Psoas muscle (tissue), 8 donors: ENCODE data around the gene ACSBG1. TPM values are rescaled to one million over a fixed set of nuclear protein-coding genes. Genes with fewer than 3 reads are reported as not detected.
"Not testable (repeated sequence)": the region's sequence is repeated elsewhere in the genome, so short reads cannot be mapped to it uniquely, and the experiment has no call there.

Experiments used
- ATAC-seq, 4 donors: fragments of 200-7000 bp; cut with Tn5 transposase; one replicate each; pipeline ENCODE4 v1.9.1; 2020; ENCODE audit warnings: moderate library complexity in 3 of 4, mild to moderate bottlenecking in 2 of 4
- DNase-seq, 2 donors: peaks; one replicate each; pipeline ENCODE4 v3.0.0-alpha.2; 2020
- H3K27ac ChIP-seq: fragments of 200-600 bp; one replicate; pipeline ENCODE4 v1.8.0; 2022
- H3K27me3 ChIP-seq, 3 donors: fragments of 200-600 bp in 1 of 3; one replicate each; pipeline versions ENCODE4 v1.6.1 to v1.8.0; 2013 to 2022; ENCODE audit warnings: low read length in 2 of 3, mild to moderate bottlenecking in 2 of 3, moderate library complexity in 1 of 3; ENCODE audit not compliant: insufficient read depth in 3 of 3
- H3K36me3 ChIP-seq, 2 donors: fragments of 200-600 bp in 1 of 2; one replicate each; pipeline versions ENCODE4 v1.6.1 to v1.8.0; 2013 to 2022; ENCODE audit warnings: low read depth in 1 of 2, mild to moderate bottlenecking in 1 of 2, moderate library complexity in 1 of 2; ENCODE audit not compliant: insufficient read depth in 1 of 2
- H3K4me1 ChIP-seq: fragments of 200-600 bp; one replicate; pipeline ENCODE4 v1.8.0; 2022
- H3K4me3 ChIP-seq: fragments of 200-600 bp; one replicate; pipeline ENCODE4 v1.8.0; 2022; ENCODE audit warnings: mild to moderate bottlenecking
- H3K9me3 ChIP-seq: fragments of 200-600 bp; one replicate; pipeline ENCODE4 v1.8.0; 2022
- WGBS, 3 donors: extraction: QIAGEN DNeasy Blood & Tissue Kit; methylation state at CpG; one replicate each; pipeline versions ENCODE4 v1.1.6 to v1.1.7; 2013; 5-methylcytosine and 5-hydroxymethylcytosine counted together
- intact Hi-C, 2 donors: fragments of 100-400 bp; cut with DNase I; formaldehyde crosslinking; loops; one replicate each; pipeline versions ENCODE4 v1.11.0 to v1.14.2; 2022
- polyA plus RNA-seq, 3 donors: library from polyadenylated mRNA; stranded (reverse); fragments of 200-250 nt; gene quantifications; one replicate each; pipeline ENCODE4 v1.2.3, GENCODE V29; 2013
- total RNA-seq, 4 donors: library from RNA; stranded (reverse); fragmentation: NEBNext Ultra II Directional in 2 of 4; extraction: Animal tissue kit (Norgen Biotek cat#: 25700) in 2 of 4; gene quantifications; one replicate each; pipeline versions ENCODE4 v1.2.1 to v1.2.4, GENCODE V29; 2021 to 2023
- TF ChIP-seq, protein P1 (sequence below): fragments of 200-600 bp; IDR thresholded peaks from one replicate; pipeline ENCODE4 v1.8.0; 2022; ENCODE audit warnings: antibody characterized with exemption
- donor health status: healthy with polysubstance abuse.
- donor health status: DM: no; HTN: no; CAD: no; lungs with moderate emphysema.
- donor health status: Bipolar disorder and iron deficiency.
- donor health status: healthy.
- donor health status: DM: yes; HTN: yes; CAD: no.
- donor health status: DM: no; HTN: no; CAD: no.
- donor health status: DM: no; HTN: no; CAD: no.
- donor health status: DM: yes; HTN: yes; CAD: no.

The ACSBG1 gene
- total and polyA plus RNA-seq, 7 donors: 0.12 to 0.64 (median 0.51) TPM; not detected in 3

DNA sequence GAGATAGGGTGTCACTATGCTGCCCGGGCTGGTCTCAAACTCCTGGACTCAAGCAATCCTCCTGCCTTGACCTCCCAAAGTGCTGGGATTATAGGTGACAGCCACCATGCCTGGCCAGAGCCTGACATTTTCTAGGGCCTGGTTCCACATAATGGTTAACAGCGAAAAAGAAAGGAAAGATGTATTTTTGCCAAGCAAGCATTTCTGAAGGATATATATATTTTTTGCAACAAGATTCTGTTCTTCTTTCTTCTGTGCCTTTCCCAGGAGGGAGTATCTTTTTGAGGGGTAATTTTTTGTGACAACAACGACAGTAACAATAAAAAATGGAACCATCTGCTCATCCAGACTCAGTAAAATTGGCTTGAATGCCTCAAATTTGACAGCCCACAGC, 21.7 kb upstream of the ACSBG1 start:
- Histone ChIP-seq H3K27ac (no peak overlapping the region), H3K4me3 (no peak overlapping the region), H3K4me1 (no peaks in the 10 kb centered on the region), H3K9me3 (no peaks in the 10 kb centered on the region), H3K36me3 (no peaks in the 10 kb centered on the region), H3K27me3 (no peaks in the 10 kb centered on the region)
- 85 to 89% (median 87%) methylated on average over 3 of the region's 3 CpGs for WGBS, 3 donors
- ATAC-seq (no peak), DNase-seq (no peak)
- TF ChIP-seq, protein P1, sequence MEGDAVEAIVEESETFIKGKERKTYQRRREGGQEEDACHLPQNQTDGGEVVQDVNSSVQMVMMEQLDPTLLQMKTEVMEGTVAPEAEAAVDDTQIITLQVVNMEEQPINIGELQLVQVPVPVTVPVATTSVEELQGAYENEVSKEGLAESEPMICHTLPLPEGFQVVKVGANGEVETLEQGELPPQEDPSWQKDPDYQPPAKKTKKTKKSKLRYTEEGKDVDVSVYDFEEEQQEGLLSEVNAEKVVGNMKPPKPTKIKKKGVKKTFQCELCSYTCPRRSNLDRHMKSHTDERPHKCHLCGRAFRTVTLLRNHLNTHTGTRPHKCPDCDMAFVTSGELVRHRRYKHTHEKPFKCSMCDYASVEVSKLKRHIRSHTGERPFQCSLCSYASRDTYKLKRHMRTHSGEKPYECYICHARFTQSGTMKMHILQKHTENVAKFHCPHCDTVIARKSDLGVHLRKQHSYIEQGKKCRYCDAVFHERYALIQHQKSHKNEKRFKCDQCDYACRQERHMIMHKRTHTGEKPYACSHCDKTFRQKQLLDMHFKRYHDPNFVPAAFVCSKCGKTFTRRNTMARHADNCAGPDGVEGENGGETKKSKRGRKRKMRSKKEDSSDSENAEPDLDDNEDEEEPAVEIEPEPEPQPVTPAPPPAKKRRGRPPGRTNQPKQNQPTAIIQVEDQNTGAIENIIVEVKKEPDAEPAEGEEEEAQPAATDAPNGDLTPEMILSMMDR: no peak
- intact Hi-C loops: loop anchor here in 1 of 2 donors (5.0 kb wide), 1 partner anchor 1329 kb away; no protein-coding TSS in a partner anchor

DNA sequence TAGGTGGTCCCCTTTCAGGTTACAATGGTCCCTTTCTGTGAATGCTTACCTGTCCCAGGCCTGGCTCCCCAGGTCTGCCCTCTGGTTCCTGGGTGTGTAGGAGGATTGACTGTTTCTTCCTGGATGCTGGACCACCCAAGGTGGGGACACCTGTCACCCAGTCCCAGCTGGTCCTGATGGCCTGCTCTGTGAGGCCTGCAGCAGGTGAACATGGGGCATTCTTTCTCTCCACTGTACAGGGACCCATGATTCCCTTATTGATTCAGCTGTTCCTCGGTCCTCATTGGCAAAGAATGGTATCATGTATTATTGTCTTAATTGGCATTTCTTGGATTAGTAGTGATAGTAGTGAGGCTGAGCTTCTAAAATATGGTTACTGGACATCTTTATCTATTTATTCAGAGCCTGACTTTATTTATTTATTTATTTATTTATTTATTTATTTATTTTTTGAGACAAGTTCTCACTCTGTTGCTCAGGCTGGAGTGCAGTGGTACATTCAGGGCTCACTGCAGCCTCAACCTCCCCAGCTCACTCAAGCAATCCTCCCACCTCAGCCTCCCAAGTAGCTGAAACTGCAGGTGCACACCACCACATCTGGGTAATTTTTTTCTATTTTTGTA, 21.2 kb upstream of the ACSBG1 start:
- H3K4me3 ChIP-seq: no peak overlapping the region
- H3K9me3 ChIP-seq: no peaks in the 10 kb centered on the region
- no peaks in the 10 kb centered on the region for H3K27me3 ChIP-seq
- ATAC-seq (no peak), DNase-seq (no peak)
- no peaks in the 10 kb centered on the region for H3K4me1 ChIP-seq
- intact Hi-C loops: loop anchor here in 1 of 2 donors (5.0 kb wide), 1 partner anchor 1328 kb away; no protein-coding TSS in a partner anchor
- TF ChIP-seq, protein P1: no peak
- H3K36me3 ChIP-seq: no peaks in the 10 kb centered on the region
- no peak overlapping the region for H3K27ac ChIP-seq
- 85 to 94% (median 88%) methylated on average over 1 of the region's 1 CpG for WGBS, 3 donors

DNA sequence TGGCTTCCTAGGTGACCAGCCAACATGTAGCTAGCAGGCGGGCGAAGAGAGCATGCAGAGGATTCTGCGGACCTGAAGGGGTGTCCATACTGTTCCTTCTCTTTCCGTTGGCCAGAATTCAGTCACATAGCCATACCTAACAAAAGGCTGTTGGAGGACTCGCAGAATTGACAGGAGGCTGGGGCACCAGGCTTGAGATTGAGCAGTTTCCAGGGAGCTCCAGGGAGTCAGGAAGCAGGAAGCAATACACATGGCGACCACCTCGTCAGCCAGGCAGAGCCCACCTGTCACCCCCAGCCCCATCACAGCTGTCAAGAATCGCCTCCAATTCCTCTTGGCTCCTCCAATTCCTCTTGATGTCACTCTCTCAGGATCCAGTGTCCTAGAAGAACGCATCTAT, 16.8 kb upstream of the ACSBG1 start:
- no peaks in the 10 kb centered on the region for H3K4me1 ChIP-seq
- no peak overlapping the region for H3K27ac ChIP-seq
- intact Hi-C loops: no loop called here
- no peak overlapping the region for H3K4me3 ChIP-seq
- TF ChIP-seq, protein P1: no peak
- H3K9me3 ChIP-seq: no peaks in the 10 kb centered on the region
- no peaks in the 10 kb centered on the region for H3K36me3 ChIP-seq
- DNase-seq (no peak), ATAC-seq (no peak)
- 68 to 81% (median 80%) methylated on average over 9 of the region's 9 CpGs for WGBS, 3 donors
- H3K27me3 ChIP-seq: no peaks in the 10 kb centered on the region

DNA sequence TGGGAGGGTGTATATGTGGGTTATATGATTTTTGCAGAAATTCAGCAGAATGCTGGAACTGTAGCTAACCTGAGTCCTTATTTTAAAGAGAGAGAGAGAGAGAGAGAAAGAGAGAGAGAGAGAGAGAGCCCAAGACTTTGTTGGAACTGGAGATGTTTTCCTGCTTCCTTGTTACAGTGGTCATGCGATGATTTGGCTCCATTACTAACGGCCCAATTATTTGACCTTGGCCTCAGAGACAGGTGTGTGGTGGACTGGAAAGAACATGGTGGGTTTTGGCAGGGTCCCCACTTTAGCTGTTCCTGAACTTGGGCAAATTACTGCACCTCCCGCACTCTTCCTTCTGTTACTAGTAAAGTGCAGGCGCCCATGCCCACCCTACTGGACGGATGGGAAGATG, 14.8 kb upstream of the ACSBG1 start:
- Histone ChIP-seq H3K4me1 (peaks cover under 1% of the 10 kb centered on the region), H3K27ac (no peak overlapping the region), H3K27me3 (no peaks in the 10 kb centered on the region), H3K4me3 (no peak overlapping the region), H3K36me3 (no peaks in the 10 kb centered on the region), H3K9me3 (no peaks in the 10 kb centered on the region)
- TF ChIP-seq, protein P1: no peak
- 60 to 68% (median 64%) methylated on average over 5 of the region's 5 CpGs for WGBS, 3 donors
- no peak for DNase-seq
- intact Hi-C loops: loop anchor here in 1 of 2 donors (10.0 kb wide), 1 partner anchor 284 kb away; no protein-coding TSS in a partner anchor
- peak; percentile 42 to 80 (median 46) for ATAC-seq

DNA sequence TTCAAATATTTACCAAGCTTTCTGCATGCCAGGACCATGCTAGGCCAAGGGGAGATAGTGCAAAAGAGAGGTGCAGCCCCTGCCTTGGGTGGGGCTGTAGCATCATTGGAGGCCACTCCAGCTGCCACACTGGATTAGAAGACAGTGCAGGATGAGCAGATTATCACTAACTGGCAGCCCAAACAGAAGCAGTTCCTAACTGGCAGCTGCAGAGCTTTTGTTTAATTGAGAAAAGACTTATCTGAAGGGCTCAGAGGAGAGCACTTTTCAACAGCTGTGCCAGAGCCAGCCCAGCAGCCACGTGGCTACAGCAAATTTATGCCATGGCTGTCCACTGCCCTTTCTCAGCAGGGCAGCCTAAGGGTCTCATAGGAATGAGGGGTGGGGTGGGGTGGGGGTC, 13.5 kb upstream of the ACSBG1 start:
- TF ChIP-seq, protein P1: no peak
- intact Hi-C loops: loop anchor here in 1 of 2 donors (10.0 kb wide), 1 partner anchor 283 kb away; no protein-coding TSS in a partner anchor
- WGBS, 3 donors: 52 to 62% (median 55%) methylated on average over 1 of the region's 1 CpG

DNA sequence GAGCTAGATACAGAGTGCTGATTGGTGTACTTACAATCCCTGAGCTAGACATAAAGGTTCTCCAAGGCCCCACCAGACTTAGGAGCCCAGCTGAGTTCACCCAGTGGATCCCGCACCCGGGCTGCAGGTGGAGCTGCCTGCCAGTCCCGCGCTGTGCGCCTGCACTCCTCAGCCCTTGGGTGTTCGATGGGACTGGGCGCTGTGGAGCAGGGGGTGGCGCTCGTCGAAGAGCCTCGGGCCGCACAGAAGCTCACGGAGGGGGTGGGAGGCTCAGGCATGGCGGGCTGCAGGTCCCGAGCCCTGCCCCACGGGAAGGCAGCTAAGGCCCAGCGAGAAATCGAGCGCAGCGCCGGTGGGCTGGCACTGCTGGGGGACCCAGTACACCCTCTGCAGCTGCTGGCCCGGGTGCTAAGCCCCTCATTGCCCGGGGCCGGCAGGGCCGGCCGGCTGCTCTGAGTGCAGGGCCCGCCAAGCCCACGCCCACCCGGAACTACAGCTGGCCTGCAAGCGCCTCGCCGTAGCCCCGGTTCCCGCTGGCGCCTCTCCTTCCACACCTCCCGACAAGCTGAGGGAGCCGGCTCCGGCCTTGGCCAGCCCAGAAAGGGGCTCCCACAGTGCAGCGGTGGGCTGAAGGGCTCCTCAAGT, 11.7 kb upstream of the ACSBG1 start:
- H3K9me3 ChIP-seq, ATAC-seq, H3K27me3 ChIP-seq, H3K36me3 ChIP-seq, H3K4me3 ChIP-seq, DNase-seq, H3K4me1 ChIP-seq, H3K27ac ChIP-seq: not testable (repeated sequence)
- WGBS, 3 donors: 93 to 96% (median 93%) methylated on average over 24 to 39 of the region's 39 CpGs
- intact Hi-C loops: loop anchor here in 1 of 2 donors (10.0 kb wide), 1 partner anchor 281 kb away; no protein-coding TSS in a partner anchor

More for the DNA sequence above, 13.5 kb upstream of the ACSBG1 start:
- H3K4me1 ChIP-seq: peaks cover 5% of the 10 kb centered on the region
- ATAC-seq (no peak), DNase-seq (no peak)
- H3K27ac ChIP-seq: no peak overlapping the region
- no peak overlapping the region for H3K4me3 ChIP-seq
- no peaks in the 10 kb centered on the region for H3K36me3 ChIP-seq
- H3K9me3 ChIP-seq: no peaks in the 10 kb centered on the region
- H3K27me3 ChIP-seq: no peaks in the 10 kb centered on the region
